ENCODE results near the gene NCBP3.
"Not testable (repeated sequence)": the region's sequence is repeated elsewhere in the genome, so short reads cannot be mapped to it uniquely, and the experiment has no call there.

The NCBP3 gene

GRCh38 chr17:3788200-3788599 is 57.8 kb downstream of the NCBP3 start:
- Histone ChIP-seq H3K36me3 (ENCODE audit: control insufficient read depth in 1 of 2, insufficient read depth in 2 of 2, low read length in 2 of 2) (no peaks in the 10 kb centered on the region), H3K27ac (ENCODE audit: low read depth, low read length) (no peak overlapping the region), H3K4me3 (ENCODE audit: low read depth, low read length) (no peak overlapping the region), H2AFZ (ENCODE audit: insufficient read depth, low read length, poor library complexity) (no peak overlapping the region), H4K8ac (ENCODE audit: low read depth, low read length) (no peak overlapping the region), H2BK120ac (ENCODE audit: insufficient read depth, low read length, poor library complexity) (no peak overlapping the region), H3K4me1 (ENCODE audit: control insufficient read depth in 1 of 2, insufficient read depth in 2 of 2, low read length in 2 of 2) (peaks cover 1% of the 10 kb centered on the region in 2 experiments), H4K12ac (ENCODE audit: low read depth, low read length) (no peak overlapping the region), H3K4ac (ENCODE audit: low read depth, low read length) (no peak overlapping the region), H2AK5ac (ENCODE audit: low read length) (no peak overlapping the region), H2BK12ac (ENCODE audit: low read length) (no peak overlapping the region), H2BK5ac (ENCODE audit: low read depth, low read length, poor library complexity) (no peak overlapping the region), H3K79me2 (ENCODE audit: control insufficient read depth, insufficient read depth, low read length, poor library complexity) (no peaks in the 10 kb centered on the region), H3K27me3 (ENCODE audit: insufficient read depth, low read length) (no peaks in the 10 kb centered on the region), H4K91ac (ENCODE audit: low read depth, low read length) (no peak overlapping the region), H3K9ac (ENCODE audit: low read length) (no peak overlapping the region), H3K4me2 (ENCODE audit: low read length) (no peak overlapping the region), H3K23ac (ENCODE audit: low read length) (no peak overlapping the region), H3K14ac (ENCODE audit: low read length) (no peak overlapping the region), H3K9me3 (ENCODE audit: insufficient read depth, low read depth, low read length) (no peaks in the 10 kb centered on the region), H3K79me1 (ENCODE audit: low read length) (no peaks in the 10 kb centered on the region), H3K18ac (ENCODE audit: low read length) (no peak overlapping the region)
- no CpG with 5 or more reads among the region's 2 CpGs for WGBS (ENCODE audit: extremely low coverage, insufficient coverage, insufficient read length)
- DNase-seq: no peak

DNA sequence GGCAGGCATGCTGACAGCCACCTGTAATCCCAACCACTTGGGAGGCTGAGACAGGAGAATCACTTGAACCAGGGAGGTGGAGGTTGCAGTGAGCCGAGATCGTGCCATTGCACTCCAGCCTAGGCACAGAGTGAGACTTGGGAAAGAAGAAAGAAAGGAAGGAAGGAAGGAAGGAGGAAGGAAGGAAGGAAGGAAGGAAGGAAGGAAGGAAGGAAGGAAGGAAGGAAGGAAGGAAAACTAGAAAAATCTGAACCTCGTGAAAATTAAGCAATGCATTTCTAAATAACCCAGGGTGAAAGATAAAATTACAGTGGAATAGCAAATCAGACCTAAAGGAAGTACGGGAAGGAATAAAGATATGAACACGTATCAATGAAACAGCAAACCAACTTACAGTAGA is 60.7 kb downstream of the NCBP3 start:
- H2BK5ac ChIP-seq (ENCODE audit: low read depth, low read length, poor library complexity); H4K12ac ChIP-seq (ENCODE audit: low read depth, low read length); H2BK120ac ChIP-seq (ENCODE audit: insufficient read depth, low read length, poor library complexity); H2AFZ ChIP-seq (ENCODE audit: insufficient read depth, low read length, poor library complexity); H3K18ac ChIP-seq (ENCODE audit: low read length); H4K8ac ChIP-seq (ENCODE audit: low read depth, low read length); H3K27me3 ChIP-seq (ENCODE audit: insufficient read depth, low read length); H3K79me2 ChIP-seq (ENCODE audit: control insufficient read depth, insufficient read depth, low read length, poor library complexity); H3K4me2 ChIP-seq (ENCODE audit: low read length); H2BK12ac ChIP-seq (ENCODE audit: low read length); H3K4me3 ChIP-seq (ENCODE audit: low read depth, low read length); H3K36me3 ChIP-seq (ENCODE audit: control insufficient read depth in 1 of 2, insufficient read depth in 2 of 2, low read length in 2 of 2); H3K4ac ChIP-seq (ENCODE audit: low read depth, low read length); H3K23ac ChIP-seq (ENCODE audit: low read length); H3K9ac ChIP-seq (ENCODE audit: low read length); H3K4me1 ChIP-seq (ENCODE audit: control insufficient read depth in 1 of 2, insufficient read depth in 2 of 2, low read length in 2 of 2); H4K91ac ChIP-seq (ENCODE audit: low read depth, low read length); H3K14ac ChIP-seq (ENCODE audit: low read length); H2AK5ac ChIP-seq (ENCODE audit: low read length); H3K9me3 ChIP-seq (ENCODE audit: insufficient read depth, low read depth, low read length); H3K27ac ChIP-seq (ENCODE audit: low read depth, low read length); H3K79me1 ChIP-seq (ENCODE audit: low read length); DNase-seq: not testable (repeated sequence)
- WGBS (ENCODE audit: extremely low coverage, insufficient coverage, insufficient read length): no CpG with 5 or more reads among the region's 5 CpGs

GRCh38 chr17:3782751-3783150 is 63.3 kb downstream of the NCBP3 start:
- no peak for DNase-seq
- Histone ChIP-seq H2AFZ (ENCODE audit: insufficient read depth, low read length, poor library complexity) (no peak overlapping the region), H4K8ac (ENCODE audit: low read depth, low read length) (no peak overlapping the region), H3K4me1 (ENCODE audit: control insufficient read depth in 1 of 2, insufficient read depth in 2 of 2, low read length in 2 of 2) (no peaks in the 10 kb centered on the region), H3K79me2 (ENCODE audit: control insufficient read depth, insufficient read depth, low read length, poor library complexity) (no peaks in the 10 kb centered on the region), H3K14ac (ENCODE audit: low read length) (no peak overlapping the region), H3K27me3 (ENCODE audit: insufficient read depth, low read length) (no peaks in the 10 kb centered on the region), H3K9ac (ENCODE audit: low read length) (no peak overlapping the region), H3K27ac (ENCODE audit: low read depth, low read length) (no peak overlapping the region), H2AK5ac (ENCODE audit: low read length) (no peak overlapping the region), H3K4me3 (ENCODE audit: low read depth, low read length) (no peak overlapping the region), H2BK5ac (ENCODE audit: low read depth, low read length, poor library complexity) (no peak overlapping the region), H3K23ac (ENCODE audit: low read length) (no peak overlapping the region), H2BK12ac (ENCODE audit: low read length) (no peak overlapping the region), H3K9me3 (ENCODE audit: insufficient read depth, low read depth, low read length) (no peaks in the 10 kb centered on the region), H3K4me2 (ENCODE audit: low read length) (no peak overlapping the region), H3K36me3 (ENCODE audit: control insufficient read depth in 1 of 2, insufficient read depth in 2 of 2, low read length in 2 of 2) (no peaks in the 10 kb centered on the region), H4K12ac (ENCODE audit: low read depth, low read length) (no peak overlapping the region), H3K79me1 (ENCODE audit: low read length) (no peaks in the 10 kb centered on the region), H4K91ac (ENCODE audit: low read depth, low read length) (no peak overlapping the region), H3K4ac (ENCODE audit: low read depth, low read length) (no peak overlapping the region), H3K18ac (ENCODE audit: low read length) (no peak overlapping the region), H2BK120ac (ENCODE audit: insufficient read depth, low read length, poor library complexity) (no peak overlapping the region)
- no CpG with 5 or more reads among the region's 8 CpGs for WGBS (ENCODE audit: extremely low coverage, insufficient coverage, insufficient read length)

GRCh38 chr17:3780986-3781385 is 65.1 kb downstream of the NCBP3 start:
- H3K9me3 ChIP-seq (ENCODE audit: insufficient read depth, low read depth, low read length): no peaks in the 10 kb centered on the region
- no peak overlapping the region for H2AK5ac ChIP-seq (ENCODE audit: low read length)
- no peak overlapping the region for H3K4ac ChIP-seq (ENCODE audit: low read depth, low read length)
- H3K79me2 ChIP-seq (ENCODE audit: control insufficient read depth, insufficient read depth, low read length, poor library complexity): no peaks in the 10 kb centered on the region
- H3K27me3 ChIP-seq (ENCODE audit: insufficient read depth, low read length): no peaks in the 10 kb centered on the region
- DNase-seq: no peak
- no peak overlapping the region for H2AFZ ChIP-seq (ENCODE audit: insufficient read depth, low read length, poor library complexity)
- WGBS (ENCODE audit: extremely low coverage, insufficient coverage, insufficient read length): no CpG with 5 or more reads among the region's 6 CpGs
- no peak overlapping the region for H4K8ac ChIP-seq (ENCODE audit: low read depth, low read length)
- no peaks in the 10 kb centered on the region for H3K79me1 ChIP-seq (ENCODE audit: low read length)
- no peak overlapping the region for H3K14ac ChIP-seq (ENCODE audit: low read length)
- no peak overlapping the region for H3K4me3 ChIP-seq (ENCODE audit: low read depth, low read length)
- H2BK5ac ChIP-seq (ENCODE audit: low read depth, low read length, poor library complexity): no peak overlapping the region
- no peak overlapping the region for H4K91ac ChIP-seq (ENCODE audit: low read depth, low read length)
- no peak overlapping the region for H2BK120ac ChIP-seq (ENCODE audit: insufficient read depth, low read length, poor library complexity)
- H3K23ac ChIP-seq (ENCODE audit: low read length): no peak overlapping the region
- no peaks in the 10 kb centered on the region for H3K36me3 ChIP-seq (ENCODE audit: control insufficient read depth in 1 of 2, insufficient read depth in 2 of 2, low read length in 2 of 2)
- H2BK12ac ChIP-seq (ENCODE audit: low read length): no peak overlapping the region
- no peak overlapping the region for H3K9ac ChIP-seq (ENCODE audit: low read length)
- H3K27ac ChIP-seq (ENCODE audit: low read depth, low read length): no peak overlapping the region
- H3K4me2 ChIP-seq (ENCODE audit: low read length): no peak overlapping the region
- H4K12ac ChIP-seq (ENCODE audit: low read depth, low read length): no peak overlapping the region
- no peak overlapping the region for H3K18ac ChIP-seq (ENCODE audit: low read length)
- H3K4me1 ChIP-seq (ENCODE audit: control insufficient read depth in 1 of 2, insufficient read depth in 2 of 2, low read length in 2 of 2): no peaks in the 10 kb centered on the region
